HCT116 (cell line): ENCODE data around the gene ADAMTS16. TPM values are rescaled to one million over a fixed set of nuclear protein-coding genes. Genes with fewer than 3 reads are reported as not detected.

Source experiments
- ATAC-seq: fragments of 200-7000 bp; cut with Tn5 transposase; 2 replicates; pipeline ENCODE4 v1.9.1; 2020; ENCODE audit warnings: mild to moderate bottlenecking, moderate library complexity
- BruUV-seq: library from RNA; stranded (reverse); fragments of 400-500 nt; replicated peaks from 2 replicates; lab custom pipeline; 2021; lab: Mats Ljungman, UMichigan
- CTCF ChIA-PET: fragments of 300-600 bp; sonication (Branson Sonifier 250); formaldehyde crosslinking; loops from one replicate; lab custom pipeline; 2021; ENCODE audit warnings: antibody characterized with exemption; lab: Charles Lee
- POLR2A ChIA-PET: fragments of 300-600, 350-600 bp; sonication (Branson Sonifier 250); formaldehyde crosslinking; loops from one replicate; lab custom pipeline; 2021; ENCODE audit warnings: antibody characterized with exemption; lab: Charles Lee
- RAD21 ChIA-PET, 2 experiments: fragments of 300-600 bp; sonication (Branson Sonifier 250); formaldehyde crosslinking; loops; one replicate each; lab custom pipeline; 2023; ENCODE audit warnings: low total read pairs in 2 of 2; ENCODE audit not compliant: uncharacterized antibody in 2 of 2, unreplicated experiment in 2 of 2, low non-redundant PET in 1 of 2; lab: Charles Lee
- DNase-seq: peaks from one replicate; pipeline ENCODE4 v3.0.0-alpha.2; 2010; ENCODE audit warnings: low read depth, low spot score
- H2AFZ ChIP-seq: fragments of 200-600 bp; shearing (Covaris generic), sonication (generic); 2 replicates; pipeline ENCODE4 v1.6.1; 2017; ENCODE audit warnings: low read depth, mixed run types, mixed read lengths, antibody characterized with exemption, low read length; ENCODE audit not compliant: poor library complexity, severe bottlenecking
- H3K27ac ChIP-seq: 2 replicates; pipeline ENCODE4 v1.5.1; 2012; ENCODE audit warnings: low read depth, low read length
- H3K27me3 ChIP-seq: fragments of 200-600 bp; sonication (generic); 2 replicates; pipeline ENCODE4 v1.6.1; 2016; ENCODE audit warnings: mixed run types, low read length, mixed read lengths; ENCODE audit not compliant: insufficient read depth
- H3K36me3 ChIP-seq, 2 experiments: fragments of 200-500 bp in 1 of 2; fragments of 200-600 bp in 1 of 2; sonication (Bioruptor generic) in 1 of 2; sonication (generic) in 1 of 2; 2 replicates each; pipeline versions ENCODE4 v1.5.1 to v1.6.1; 2014 to 2016; ENCODE audit warnings: low read length in 2 of 2, inconsistent platforms in 1 of 2, mixed read lengths in 1 of 2, mixed run types in 1 of 2; ENCODE audit not compliant: insufficient read depth in 2 of 2, control insufficient read depth in 1 of 2
- H3K4me1 ChIP-seq, 2 experiments: fragments of 200-600 bp in 1 of 2; sonication (generic) in 1 of 2; 2 replicates each; pipeline versions ENCODE4 v1.5.1 to v1.6.1; 2012 to 2017; ENCODE audit warnings: low read length in 2 of 2, inconsistent platforms in 1 of 2, mild to moderate bottlenecking in 1 of 2, mixed read lengths in 1 of 2, mixed run types in 1 of 2, moderate library complexity in 1 of 2; ENCODE audit not compliant: insufficient read depth in 2 of 2, control insufficient read depth in 1 of 2
- H3K4me2 ChIP-seq: fragments of 200-600 bp; sonication (generic); 2 replicates; pipeline ENCODE4 v1.6.1; 2017; ENCODE audit warnings: mixed run types, low read length, mixed read lengths
- H3K4me3 ChIP-seq, 2 experiments: fragments of 200-600 bp in 1 of 2; sonication (generic) in 1 of 2; replicated peaks in 1 of 2; 2 replicates each; pipeline ENCODE4 v1.5.1; 2011 to 2016; ENCODE audit warnings: low read length in 2 of 2, control low read depth in 1 of 2, low read depth in 1 of 2, mild to moderate bottlenecking in 1 of 2, mixed read lengths in 1 of 2, mixed run types in 1 of 2
- H3K79me2 ChIP-seq: fragments of 200-600 bp; sonication (generic); 2 replicates; pipeline ENCODE4 v1.6.1; 2017; ENCODE audit warnings: mild to moderate bottlenecking, mixed run types, low read length, moderate library complexity, mixed read lengths; ENCODE audit not compliant: insufficient read depth
- H3K9ac ChIP-seq: fragments of 200-600 bp; sonication (generic); 2 replicates; pipeline ENCODE4 v1.6.1; 2016; ENCODE audit warnings: low read length, mixed read lengths
- H3K9me2 ChIP-seq: fragments of 200-600 bp; sonication (generic), shearing (Covaris generic); 2 replicates; pipeline ENCODE4 v1.6.1; 2017; ENCODE audit warnings: mixed run types, mild to moderate bottlenecking, moderate library complexity; ENCODE audit not compliant: insufficient read depth
- H3K9me3 ChIP-seq, 2 experiments: fragments of 200-500 bp in 1 of 2; fragments of 200-600 bp in 1 of 2; sonication (Bioruptor generic) in 1 of 2; sonication (generic) in 1 of 2; 2 replicates each; pipeline ENCODE4 v1.6.1; 2014 to 2017; ENCODE audit warnings: low read length in 2 of 2, mixed read lengths in 2 of 2, inconsistent platforms in 1 of 2, low read depth in 1 of 2, mild to moderate bottlenecking in 1 of 2, mixed run types in 1 of 2, moderate library complexity in 1 of 2; ENCODE audit not compliant: control insufficient read depth in 1 of 2, insufficient read depth in 1 of 2
- H4K20me1 ChIP-seq: fragments of 200-600 bp; sonication (generic), shearing (Covaris generic); 2 replicates; pipeline ENCODE4 v1.6.1; 2017; ENCODE audit warnings: mixed run types, mild to moderate bottlenecking, moderate library complexity; ENCODE audit not compliant: insufficient read depth
- CEBPB ChIP-seq: IDR thresholded peaks from 2 replicates; pipeline ENCODE4 v1.6.1; 2012; ENCODE audit warnings: low read depth
- CTCF ChIP-seq, 3 experiments: fragments of 200-600 bp in 1 of 3; sonication (generic) in 1 of 3; IDR thresholded peaks in 2 of 3; conservative IDR thresholded peaks in 1 of 3; 2 replicates each; pipeline ENCODE4 v1.5.1; 2012 to 2017; ENCODE audit warnings: low read depth in 2 of 3, low read length in 2 of 3, antibody characterized with exemption in 1 of 3, borderline replicate concordance in 1 of 3, control low read depth in 1 of 3, mild to moderate bottlenecking in 1 of 3, mixed read lengths in 1 of 3, mixed run types in 1 of 3, moderate library complexity in 1 of 3; ENCODE audit not compliant: insufficient read depth in 1 of 3
- EZH2phosphoT487 ChIP-seq: fragments of 200-600 bp; IDR thresholded peaks from 2 replicates; pipeline ENCODE4 v1.6.1; 2018; ENCODE audit warnings: antibody characterized with exemption, borderline replicate concordance
- FOSL1 ChIP-seq: IDR thresholded peaks from 2 replicates; pipeline ENCODE4 v1.6.1; 2012; ENCODE audit warnings: low read depth
- JUND ChIP-seq: IDR thresholded peaks from 2 replicates; pipeline ENCODE4 v1.6.1; 2012
- POLR2AphosphoS5 ChIP-seq: IDR thresholded peaks from 2 replicates; pipeline ENCODE4 v1.6.1; 2011; ENCODE audit warnings: mild to moderate bottlenecking, low read depth, low read length, moderate library complexity
- RAD21 ChIP-seq: IDR thresholded peaks from 2 replicates; pipeline ENCODE4 v1.6.1; 2012; ENCODE audit warnings: low read depth, mild to moderate bottlenecking
- REST ChIP-seq: IDR thresholded peaks from 2 replicates; pipeline ENCODE4 v1.6.1; 2012; ENCODE audit warnings: low read depth
- SIN3A ChIP-seq: IDR thresholded peaks from 2 replicates; pipeline ENCODE4 v1.6.1; 2012; ENCODE audit warnings: low read depth
- intact Hi-C: fragments of 100-400 bp; cut with micrococcal nuclease; formaldehyde crosslinking; loops from 2 replicates; pipeline ENCODE4 v1.10.0; 2022
- total RNA-seq: library from RNA; stranded (reverse); gene quantifications from one replicate; pipeline ENCODE4 v1.2.1, GENCODE V29; 2021; ENCODE audit not compliant: unreplicated experiment
- TF ChIP-seq, protein P1 (sequence below): IDR thresholded peaks from 2 replicates; pipeline ENCODE4 v1.6.1; 2012

Gene ADAMTS16
- total RNA-seq, 1 experiment from 2014 or later, result 2.4 TPM

DNA sequence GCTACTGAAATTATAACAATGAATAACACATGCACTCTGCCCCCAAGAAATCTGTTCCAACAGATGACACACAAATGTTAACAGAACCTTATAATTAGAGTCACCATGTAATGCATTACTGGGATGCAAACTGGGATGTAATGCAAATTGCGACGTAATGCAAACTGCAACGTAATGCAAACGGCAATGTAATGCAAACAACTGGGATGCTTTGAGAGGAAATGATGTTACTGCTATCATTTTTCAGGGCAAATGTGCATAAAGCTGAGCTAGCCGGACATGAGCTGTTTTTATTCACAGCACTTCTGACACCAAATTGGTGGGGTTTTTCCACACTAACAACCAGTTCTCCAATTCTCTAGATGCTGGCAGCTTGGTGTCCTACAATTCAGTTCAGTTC is 117.2 kb downstream of the ADAMTS16 start:
- Histone ChIP-seq H4K20me1 (no peaks in the 10 kb centered on the region), H2AFZ (no peak overlapping the region), H3K9ac (no peak overlapping the region), H3K36me3 (no peaks in the 10 kb centered on the region), H3K9me2 (no peaks in the 10 kb centered on the region), H3K27me3 (no peaks in the 10 kb centered on the region), H3K4me1 (no peaks in the 10 kb centered on the region), H3K4me2 (no peak overlapping the region), H3K79me2 (no peaks in the 10 kb centered on the region), H3K4me3 (no peak overlapping the region), H3K9me3 (no peaks in the 10 kb centered on the region; a peak in 1 of 4 replicates), H3K27ac (no peak overlapping the region)
- TF ChIP-seq JUND, result no peak
- TF ChIP-seq, protein P1, sequence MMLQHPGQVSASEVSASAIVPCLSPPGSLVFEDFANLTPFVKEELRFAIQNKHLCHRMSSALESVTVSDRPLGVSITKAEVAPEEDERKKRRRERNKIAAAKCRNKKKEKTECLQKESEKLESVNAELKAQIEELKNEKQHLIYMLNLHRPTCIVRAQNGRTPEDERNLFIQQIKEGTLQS, result no peak
- no peak for TF ChIP-seq RAD21
- TF ChIP-seq POLR2AphosphoS5, result no peak
- no peak for TF ChIP-seq CEBPB
- no peak for TF ChIP-seq EZH2phosphoT487
- TF ChIP-seq FOSL1, result no peak
- TF ChIP-seq SIN3A, result no peak
- TF ChIP-seq CTCF (IDR thresholded peaks at IDR 0.05 in 2 of 3, conservative IDR thresholded peaks at IDR 0.05 in 1 of 3; ENCODE audit: borderline replicate concordance in 1 of 3, insufficient read depth in 1 of 3, low read depth in 2 of 3, low read length in 2 of 3), result no peak
- no peak for TF ChIP-seq REST
- ChIA-PET CTCF (no interaction called here), RAD21 (no interaction called here), POLR2A (no interaction called here)
- no TSS peak for BruUV-seq
- intact Hi-C loops, result no loop called here
- ATAC-seq, result no peak
- DNase-seq, result no peak
